Astrocyte of the hippocampus (primary cell): ENCODE results near the gene TMEM156.
"Not testable (repeated sequence)": the region's sequence is repeated elsewhere in the genome, so short reads cannot be mapped to it uniquely, and the experiment has no call there.

ENCODE experiments used
- DNase-seq: peaks from one replicate; pipeline ENCODE4 v3.0.0; 2011; ENCODE audit warnings: low read depth, low spot score

Gene TMEM156

DNA sequence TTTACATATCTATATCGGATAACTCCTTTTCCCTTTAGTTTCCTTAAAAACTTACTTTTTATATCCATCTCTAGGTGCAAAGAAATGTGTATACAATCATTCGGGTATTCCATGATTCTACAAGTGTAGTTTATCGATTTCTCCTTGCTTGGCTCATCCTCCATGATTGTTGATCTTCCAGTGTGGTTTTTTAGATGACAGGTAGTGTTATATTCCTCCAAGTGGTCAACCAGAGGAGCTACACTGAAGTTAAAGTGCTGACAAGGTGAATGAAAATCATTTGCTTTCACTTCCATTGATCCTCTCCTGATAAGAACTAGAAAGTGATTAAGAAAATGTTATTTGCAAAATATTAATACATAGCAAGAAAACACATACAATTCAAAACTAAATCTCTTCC, 38.5 kb downstream of the TMEM156 start:
- DNase-seq: no peak

- no peak for DNase-seq
These were observed 42.0 kb downstream of the TMEM156 start for GRCh38 chr4:38990241-38990640.

- no peak for DNase-seq
These were observed 42.7 kb downstream of the TMEM156 start for GRCh38 chr4:38989487-38989886.

- not testable (repeated sequence) for DNase-seq
These were observed 43.9 kb downstream of the TMEM156 start for GRCh38 chr4:38988353-38988752.

DNA sequence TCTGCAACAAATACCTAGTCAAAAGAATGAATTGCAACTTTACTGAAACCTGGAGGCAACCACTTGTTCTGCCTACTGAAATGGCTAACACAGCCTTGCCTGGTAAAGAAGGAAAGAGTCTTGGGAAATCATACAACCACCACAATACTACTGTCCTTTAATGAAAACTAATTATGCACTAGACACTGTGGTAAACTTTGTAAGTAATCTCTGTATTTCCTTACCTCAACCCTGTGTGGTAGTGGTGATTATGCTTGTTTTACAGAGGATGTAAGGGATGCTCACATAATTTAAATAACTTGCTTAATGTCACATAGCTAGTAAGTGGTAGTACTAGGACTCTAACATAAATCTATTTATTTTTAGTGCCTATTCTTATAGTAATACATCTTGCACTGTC, 44.7 kb downstream of the TMEM156 start:
- no peak for DNase-seq

- DNase-seq: no peak
These were observed 46.7 kb downstream of the TMEM156 start for GRCh38 chr4:38985410-38986100.

DNA sequence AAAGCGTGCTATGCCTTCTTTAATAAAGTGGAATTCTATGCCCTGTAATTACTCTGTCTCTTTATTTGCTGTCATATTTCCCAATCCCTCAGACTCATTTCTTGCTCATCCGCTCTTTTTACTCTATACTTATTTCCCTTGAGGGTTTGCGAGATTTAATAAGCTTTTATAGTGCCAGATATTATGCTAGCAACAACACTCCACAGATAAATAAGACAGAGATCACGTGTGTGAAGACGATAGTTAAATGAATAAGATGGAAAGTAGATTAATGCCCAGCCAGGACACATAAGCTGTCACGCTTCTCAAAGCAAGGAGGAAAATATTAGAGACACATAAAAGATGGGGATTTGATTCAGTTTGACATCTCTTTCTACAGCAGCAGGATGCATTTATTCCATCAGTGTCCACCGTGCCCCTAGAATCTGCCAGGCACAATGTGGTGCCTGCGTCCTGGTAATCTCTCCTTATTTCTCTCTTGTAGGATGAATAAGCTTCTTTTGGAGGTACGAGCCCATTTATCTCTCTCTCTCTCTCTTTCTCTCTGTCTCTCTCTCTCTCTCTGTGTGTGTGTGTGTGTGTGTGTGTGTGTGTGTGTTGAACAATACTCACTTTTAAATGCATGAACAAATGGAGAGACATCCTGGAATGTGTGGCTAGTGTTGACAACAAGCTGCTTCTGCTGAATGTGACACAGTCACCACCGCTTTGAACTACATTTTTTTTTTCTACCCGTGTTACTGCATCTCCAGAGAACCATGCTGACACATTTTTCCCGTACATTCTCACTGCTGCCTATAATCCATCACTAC, 48.2 kb downstream of the TMEM156 start:
- DNase-seq: peak; percentile 66

DNA sequence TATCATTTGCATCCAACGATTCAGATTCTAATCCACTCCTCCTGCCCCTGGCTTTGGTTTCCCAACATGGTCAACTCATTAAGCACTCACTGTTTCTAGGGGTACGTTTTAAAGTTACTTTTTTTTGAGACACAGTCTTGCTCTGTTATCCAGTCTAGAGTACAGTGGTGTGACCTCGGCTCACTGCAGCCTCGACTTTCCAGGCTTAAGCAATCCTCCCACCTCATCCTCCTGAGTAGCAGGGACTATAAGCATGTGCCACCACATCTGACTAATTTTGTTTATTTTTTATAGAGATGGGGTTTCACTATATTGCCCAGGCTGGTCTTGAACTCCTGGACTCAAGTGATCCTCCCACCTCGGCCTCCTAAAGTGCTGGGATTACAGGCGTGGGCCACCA, 48.9 kb downstream of the TMEM156 start:
- DNase-seq: no peak

DNA sequence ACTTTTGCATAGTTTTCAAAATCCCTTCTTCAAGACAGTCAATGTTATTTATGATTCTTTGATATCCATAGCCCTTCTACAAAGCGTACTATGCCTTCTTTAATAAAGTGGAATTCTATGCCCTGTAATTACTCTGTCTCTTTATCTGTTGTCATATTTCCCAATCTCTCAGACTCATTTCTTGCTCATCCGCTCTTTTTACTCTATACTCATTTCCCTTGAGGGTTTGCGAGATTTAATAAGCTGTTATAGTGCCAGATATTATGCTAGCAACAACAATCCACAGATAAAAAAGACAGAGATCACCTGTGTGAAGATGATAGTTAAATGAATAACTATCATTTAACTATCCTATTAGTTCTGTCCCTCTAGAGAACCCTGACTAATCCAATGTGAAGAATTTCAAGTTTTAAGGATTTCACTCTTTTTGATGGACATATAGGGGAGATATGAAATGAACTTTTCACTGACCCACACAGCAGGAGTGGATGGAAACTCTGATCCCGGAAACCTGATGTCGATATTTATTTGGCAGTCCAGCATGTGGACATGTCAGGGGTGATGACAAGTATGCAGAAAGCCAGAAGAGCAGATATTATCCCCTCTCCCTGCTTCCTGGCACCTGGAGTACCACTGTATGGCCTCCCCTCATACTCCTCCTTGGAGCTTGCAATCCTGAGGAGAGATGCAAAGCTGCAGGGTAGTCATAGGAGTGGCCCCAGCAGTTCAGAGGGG, 49.7 kb downstream of the TMEM156 start:
- no peak for DNase-seq

- peak; percentile 71 for DNase-seq
These were observed 51.1 kb downstream of the TMEM156 start for GRCh38 chr4:38980903-38981676.

- DNase-seq: no peak
These were observed 52.5 kb downstream of the TMEM156 start for GRCh38 chr4:38979511-38980230.

GRCh38 chr4:38979081-38979480, 53.1 kb downstream of the TMEM156 start:
- DNase-seq: no peak

- DNase-seq: no peak
These were observed 55.9 kb downstream of the TMEM156 start for GRCh38 chr4:38976308-38976707.

GRCh38 chr4:38968668-38969067, 63.5 kb downstream of the TMEM156 start:
- no peak for DNase-seq

DNA sequence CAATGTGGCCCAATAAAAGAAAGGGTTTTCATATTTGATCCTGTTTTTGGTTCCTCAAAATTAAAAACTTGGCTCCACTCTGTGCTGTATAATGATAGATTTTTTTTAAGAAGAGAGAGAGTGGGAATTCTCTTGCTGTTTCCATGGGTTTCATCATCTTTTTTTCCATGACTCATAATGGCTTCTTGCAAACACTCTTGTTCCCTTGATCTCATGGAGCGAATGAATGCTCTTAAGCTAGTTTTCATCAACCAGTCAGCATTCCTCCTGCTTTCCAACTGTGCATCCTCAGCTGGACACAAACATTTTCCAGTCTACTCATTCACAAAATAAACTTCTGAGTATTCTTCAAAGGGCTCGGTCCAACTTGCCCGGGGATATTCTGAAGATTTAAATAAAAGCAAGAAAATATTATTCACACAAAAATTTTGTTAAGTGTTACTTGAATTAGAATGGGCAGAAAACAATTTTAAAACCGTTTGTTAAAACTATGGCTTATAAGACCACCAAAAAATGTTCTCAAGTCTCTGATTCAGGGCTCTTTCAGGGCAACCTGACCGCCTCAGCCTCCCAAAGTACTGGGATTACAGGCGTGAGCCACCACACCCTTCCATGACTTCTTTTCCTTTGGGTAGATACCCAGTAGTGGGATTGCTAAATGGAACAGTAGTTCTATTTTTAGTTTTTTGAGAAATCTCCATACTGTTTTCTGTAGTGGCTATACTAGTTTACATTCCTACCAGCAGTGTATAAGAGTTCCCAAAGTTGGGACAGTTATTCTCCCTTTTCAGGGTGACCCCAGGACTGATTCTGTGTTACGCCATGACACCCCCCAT, 64.7 kb downstream of the TMEM156 start:
- peak; percentile 81 for DNase-seq

GRCh38 chr4:38965866-38966265, 66.3 kb downstream of the TMEM156 start:
- no peak for DNase-seq

GRCh38 chr4:38964942-38965775, 67.0 kb downstream of the TMEM156 start:
- no peak for DNase-seq

DNA sequence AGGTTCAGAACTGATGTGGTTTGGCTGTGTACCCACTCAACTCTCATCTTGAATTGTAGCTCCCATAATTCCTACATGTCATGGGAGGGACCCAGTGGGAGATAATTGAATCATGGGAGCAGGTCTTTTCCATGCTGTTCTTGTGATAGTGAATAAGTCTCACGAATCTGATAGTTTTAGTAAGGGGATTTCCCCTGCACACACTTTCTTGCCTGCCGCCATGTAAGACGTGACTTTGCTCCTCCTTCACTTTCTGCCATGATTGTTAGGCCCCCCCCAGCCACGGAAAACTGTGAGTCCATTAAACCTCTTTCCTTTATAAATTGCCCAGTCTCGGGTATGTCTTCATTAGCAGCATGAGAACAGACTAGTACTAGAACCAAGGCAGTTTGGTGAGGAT, 73.0 kb downstream of the TMEM156 start:
- DNase-seq: not testable (repeated sequence)
